ENCODE results near the gene SIGLECL1. TPM values are rescaled to one million over a fixed set of nuclear protein-coding genes. Genes with fewer than 3 reads are reported as not detected.
A peak's percentile ranks its signal among the peaks of the same experiment; 100 is the strongest.

The SIGLECL1 gene
- total and polyA plus RNA-seq, 7 experiments from 2014 or later: not detected

GRCh38 chr19:51258165-51259160 is 7.6 kb downstream of the SIGLECL1 start:
- H3K9me3 ChIP-seq (ENCODE audit: control insufficient read depth in 2 of 3, low read length in 3 of 3): no peaks in the 10 kb centered on the region
- no peak overlapping the region for H3K4me3 ChIP-seq (ENCODE audit: low read length)
- no peaks in the 10 kb centered on the region for H3K9me3 Mint-ChIP-seq
- H3K27ac ChIP-seq (ENCODE audit: low read depth, low read length): no peak overlapping the region
- H3K4me3 Mint-ChIP-seq: peak overlapping the region in 1 of 10 donors; percentile 43
- peaks cover 0 to 4% (median 0%) of the 10 kb centered on the region in 5 donors for H3K36me3 Mint-ChIP-seq
- intact Hi-C loops (cut with micrococcal nuclease): loop anchor here in 1 of 2 donors (1.0 to 2.0 kb wide), 2 partner anchors 32 to 100 kb away; no protein-coding TSS in a partner anchor
- ChIA-PET POLR2A (no interaction called here), CTCF (interaction anchor here (0.6 to 1.0 kb wide), 2 partner anchors 237 to 336 kb away, joined by 3 to 5 read pairs; no protein-coding TSS in a partner anchor)
- no peaks in the 10 kb centered on the region for H3K27me3 ChIP-seq (ENCODE audit: control insufficient read depth in 2 of 2, insufficient read depth in 2 of 2, low read length in 2 of 2)
- H3K4me1 ChIP-seq (ENCODE audit: control insufficient read depth in 2 of 2, insufficient read depth in 2 of 2, low read length in 2 of 2): no peaks in the 10 kb centered on the region
- DNase-seq: no peak
- peak overlapping the region in 1 of 9 donors; percentile 48 for H3K27ac Mint-ChIP-seq
- no peak for ATAC-seq
- H3K27me3 Mint-ChIP-seq: peaks cover 16 to 43% (median 25%) of the 10 kb centered on the region in 5 donors
- peaks cover 0 to 44% (median 0%) of the 10 kb centered on the region in 7 donors for H3K4me1 Mint-ChIP-seq
- H3K36me3 ChIP-seq (ENCODE audit: control insufficient read depth in 2 of 3, insufficient read depth in 3 of 3, low read length in 3 of 3): no peaks in the 10 kb centered on the region

- DNase-seq (peak in 6 of 9 donors; percentile 1 to 43 (median 8)), ATAC-seq (peak; percentile 58)
- Histone ChIP-seq H3K27me3 (ENCODE audit: control insufficient read depth in 2 of 2, insufficient read depth in 2 of 2, low read length in 2 of 2) (peaks cover 0 to 2% of the 10 kb centered on the region in 2 donors), H3K9me3 (ENCODE audit: control insufficient read depth in 2 of 3, low read length in 3 of 3) (no peaks in the 10 kb centered on the region), H3K27ac (ENCODE audit: low read depth, low read length) (no peak overlapping the region), H3K4me3 (ENCODE audit: low read length) (no peak overlapping the region), H3K36me3 (ENCODE audit: control insufficient read depth in 2 of 3, insufficient read depth in 3 of 3, low read length in 3 of 3) (no peaks in the 10 kb centered on the region), H3K4me1 (ENCODE audit: control insufficient read depth in 2 of 2, insufficient read depth in 2 of 2, low read length in 2 of 2) (no peaks in the 10 kb centered on the region)
- ChIA-PET POLR2A (no interaction called here), CTCF (interaction anchor here (1.0 kb wide), 1 partner anchor 238 kb away, joined by 5 read pairs; no protein-coding TSS in a partner anchor)
- Mint-ChIP-seq H3K27ac (no peak overlapping the region), H3K36me3 (peaks cover 0 to 4% (median 0%) of the 10 kb centered on the region in 5 donors), H3K9me3 (no peaks in the 10 kb centered on the region), H3K4me3 (no peak overlapping the region), H3K4me1 (peaks cover 0 to 38% (median 0%) of the 10 kb centered on the region in 7 donors), H3K27me3 (peaks cover 16 to 50% (median 32%) of the 10 kb centered on the region in 5 donors)
- intact Hi-C loops (cut with micrococcal nuclease): loop anchor here in 1 of 2 donors (1.0 to 2.0 kb wide), 2 partner anchors 33 to 101 kb away; no protein-coding TSS in a partner anchor
Measured at GRCh38 chr19:51259348-51260245, 8.7 kb downstream of the SIGLECL1 start.

- H3K4me3 ChIP-seq (ENCODE audit: low read length): no peak overlapping the region
- peaks cover 0 to 7% (median 0%) of the 10 kb centered on the region in 7 donors for H3K4me1 Mint-ChIP-seq
- POLR2A ChIA-PET: no interaction called here
- H3K36me3 Mint-ChIP-seq: no peaks in the 10 kb centered on the region
- H3K27ac ChIP-seq (ENCODE audit: low read depth, low read length): no peak overlapping the region
- DNase-seq: no peak
- intact Hi-C loops (cut with micrococcal nuclease): no loop called here
- no peaks in the 10 kb centered on the region for H3K36me3 ChIP-seq (ENCODE audit: control insufficient read depth in 2 of 3, insufficient read depth in 3 of 3, low read length in 3 of 3)
- no peak for ATAC-seq
- H3K9me3 Mint-ChIP-seq: no peaks in the 10 kb centered on the region
- no peak overlapping the region for H3K4me3 Mint-ChIP-seq
- CTCF ChIA-PET: interaction anchor here (0.6 kb wide), 1 partner anchor 218 kb away, joined by 3 read pairs; no protein-coding TSS in a partner anchor
- no peaks in the 10 kb centered on the region for H3K9me3 ChIP-seq (ENCODE audit: control insufficient read depth in 2 of 3, low read length in 3 of 3)
- H3K4me1 ChIP-seq (ENCODE audit: control insufficient read depth in 2 of 2, insufficient read depth in 2 of 2, low read length in 2 of 2): no peaks in the 10 kb centered on the region
- peaks cover 16 to 36% (median 25%) of the 10 kb centered on the region in 5 donors for H3K27me3 Mint-ChIP-seq
- H3K27me3 ChIP-seq (ENCODE audit: control insufficient read depth in 2 of 2, insufficient read depth in 2 of 2, low read length in 2 of 2): peaks cover 0 to 2% of the 10 kb centered on the region in 2 donors
- no peak overlapping the region for H3K27ac Mint-ChIP-seq
Measured at GRCh38 chr19:51263808-51264207, 12.9 kb downstream of the SIGLECL1 start.

- ATAC-seq (no peak), DNase-seq (no peak)
- no peaks in the 10 kb centered on the region for H3K36me3 ChIP-seq (ENCODE audit: control insufficient read depth in 2 of 3, insufficient read depth in 3 of 3, low read length in 3 of 3)
- intact Hi-C loops (cut with micrococcal nuclease): no loop called here
- H3K9me3 ChIP-seq (ENCODE audit: control insufficient read depth in 2 of 3, low read length in 3 of 3): no peaks in the 10 kb centered on the region
- no peak overlapping the region for H3K4me3 ChIP-seq (ENCODE audit: low read length)
- H3K4me1 ChIP-seq (ENCODE audit: control insufficient read depth in 2 of 2, insufficient read depth in 2 of 2, low read length in 2 of 2): no peaks in the 10 kb centered on the region
- no peaks in the 10 kb centered on the region for H3K27me3 ChIP-seq (ENCODE audit: control insufficient read depth in 2 of 2, insufficient read depth in 2 of 2, low read length in 2 of 2)
- ChIA-PET CTCF (no interaction called here), POLR2A (interaction anchor here (0.6 kb wide), 1 partner anchor 162 kb away, joined by 3 read pairs; no protein-coding TSS in a partner anchor)
- Mint-ChIP-seq H3K4me1 (peaks cover 0 to 8% (median 0%) of the 10 kb centered on the region in 7 donors), H3K36me3 (no peaks in the 10 kb centered on the region), H3K27me3 (peaks cover 3 to 16% (median 8%) of the 10 kb centered on the region in 5 donors), H3K27ac (no peak overlapping the region), H3K4me3 (no peak overlapping the region), H3K9me3 (peaks cover 0 to 1% (median 0%) of the 10 kb centered on the region in 11 donors)
- H3K27ac ChIP-seq (ENCODE audit: low read depth, low read length): no peak overlapping the region
Measured at GRCh38 chr19:51271067-51271466, 20.2 kb downstream of the SIGLECL1 start.

- H3K4me1 Mint-ChIP-seq: peaks cover 0 to 8% (median 0%) of the 10 kb centered on the region in 7 donors
- DNase-seq (no peak), ATAC-seq (peak; percentile 70)
- no peaks in the 10 kb centered on the region for H3K36me3 Mint-ChIP-seq
- H3K27me3 Mint-ChIP-seq: peaks cover 3 to 17% (median 8%) of the 10 kb centered on the region in 5 donors
- Histone ChIP-seq H3K27me3 (ENCODE audit: control insufficient read depth in 2 of 2, insufficient read depth in 2 of 2, low read length in 2 of 2) (no peaks in the 10 kb centered on the region), H3K9me3 (ENCODE audit: control insufficient read depth in 2 of 3, low read length in 3 of 3) (no peaks in the 10 kb centered on the region), H3K36me3 (ENCODE audit: control insufficient read depth in 2 of 3, insufficient read depth in 3 of 3, low read length in 3 of 3) (no peaks in the 10 kb centered on the region), H3K27ac (ENCODE audit: low read depth, low read length) (no peak overlapping the region), H3K4me1 (ENCODE audit: control insufficient read depth in 2 of 2, insufficient read depth in 2 of 2, low read length in 2 of 2) (no peaks in the 10 kb centered on the region), H3K4me3 (ENCODE audit: low read length) (no peak overlapping the region)
- peaks cover 0 to 1% (median 0%) of the 10 kb centered on the region in 11 donors for H3K9me3 Mint-ChIP-seq
- no peak overlapping the region for H3K27ac Mint-ChIP-seq
- H3K4me3 Mint-ChIP-seq: no peak overlapping the region
- intact Hi-C loops (cut with micrococcal nuclease): no loop called here
- ChIA-PET CTCF (no interaction called here), POLR2A (no interaction called here)
Measured at GRCh38 chr19:51272183-51272810, 21.4 kb downstream of the SIGLECL1 start.

Measured in naive thymus-derived CD4-positive, alpha-beta T cell (primary cell).